Fibroblast of upper back skin (primary cell): ENCODE data around the gene AQP1.

Source experiments
- DNase-seq: peaks from one replicate; pipeline ENCODE4 v3.0.0-alpha.2; 2013

Gene AQP1

DNA sequence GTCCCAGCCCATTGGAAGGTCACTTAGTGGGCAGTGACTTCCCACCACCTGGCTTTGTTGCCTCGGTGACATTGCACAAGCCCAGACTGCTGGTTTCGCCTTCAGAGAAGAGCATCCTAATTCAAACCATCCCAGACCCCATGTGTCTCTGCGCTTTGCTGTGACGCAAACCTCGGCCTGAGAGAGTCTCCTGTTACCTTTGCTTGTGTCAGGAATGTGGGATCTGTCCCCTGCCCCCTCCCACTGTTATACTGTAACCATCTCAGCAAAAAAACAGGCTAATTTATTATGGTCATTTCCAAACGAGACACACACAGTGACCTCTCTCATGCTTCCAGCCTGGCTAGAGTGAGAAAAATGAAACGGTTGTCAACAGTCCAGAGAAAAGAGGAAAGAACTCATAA lies 25.0 kb upstream of the AQP1 start:
- peak; percentile 75 for DNase-seq

DNA sequence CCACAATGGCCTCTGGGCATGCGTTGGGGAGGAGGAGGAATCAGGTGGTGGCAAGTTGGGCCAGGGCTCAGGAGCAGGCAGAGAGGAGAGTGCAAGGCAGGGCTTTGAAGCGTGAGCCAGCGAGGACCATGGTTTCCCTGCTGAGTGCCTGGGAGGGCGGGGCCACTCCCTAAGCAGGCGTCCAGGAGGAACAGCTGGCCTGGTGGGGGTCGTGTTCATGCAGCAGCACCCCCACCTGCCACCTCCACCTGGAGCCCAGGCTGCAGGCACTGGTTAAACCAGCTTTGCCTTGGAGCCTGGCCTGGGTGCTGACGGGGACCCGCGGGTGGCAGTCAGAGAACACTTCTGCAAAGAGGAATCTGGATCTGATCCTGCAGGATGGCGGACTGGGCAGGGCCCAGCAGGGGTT lies 24.2 kb upstream of the AQP1 start:
- no peak for DNase-seq

DNA sequence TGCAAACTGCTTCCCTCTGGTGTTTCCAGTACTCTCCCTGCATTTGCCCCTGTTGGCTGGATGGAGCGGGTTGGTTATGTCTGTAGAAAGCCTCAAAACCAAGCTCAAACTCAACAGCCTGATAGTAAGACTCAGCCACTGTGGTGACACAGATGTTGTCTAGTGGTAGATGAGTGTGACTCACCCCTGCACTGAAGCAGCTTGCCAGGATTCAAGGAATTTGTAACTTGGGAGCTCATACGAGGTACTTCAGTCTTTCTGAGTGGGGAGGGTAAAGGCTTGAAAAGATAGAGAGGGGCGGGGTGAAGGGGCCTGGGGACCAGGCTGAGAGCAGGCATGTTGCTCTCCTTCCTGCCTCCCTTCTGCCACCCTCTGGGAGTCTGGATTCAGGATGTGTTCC lies 22.9 kb upstream of the AQP1 start:
- DNase-seq: peak; percentile 95

DNA sequence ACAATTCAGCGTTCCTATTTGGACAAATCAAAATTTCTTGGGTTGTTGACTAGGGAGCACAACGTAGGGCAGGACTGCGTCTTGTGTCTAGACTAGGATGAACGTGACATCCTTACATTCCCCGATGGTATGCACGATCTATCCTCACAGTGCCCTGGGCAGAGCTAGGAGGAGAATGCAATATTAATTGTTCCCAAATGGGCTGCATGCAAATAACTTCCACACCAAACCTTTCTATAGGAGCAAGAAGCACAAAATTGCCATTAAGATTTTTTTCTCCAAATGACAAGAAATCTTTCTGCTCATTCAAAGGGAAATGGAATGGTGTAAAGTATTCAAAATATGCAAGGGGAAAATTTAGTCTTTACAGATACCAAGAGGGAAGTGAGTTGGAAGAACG lies 21.4 kb upstream of the AQP1 start:
- DNase-seq: peak; percentile 41

DNA sequence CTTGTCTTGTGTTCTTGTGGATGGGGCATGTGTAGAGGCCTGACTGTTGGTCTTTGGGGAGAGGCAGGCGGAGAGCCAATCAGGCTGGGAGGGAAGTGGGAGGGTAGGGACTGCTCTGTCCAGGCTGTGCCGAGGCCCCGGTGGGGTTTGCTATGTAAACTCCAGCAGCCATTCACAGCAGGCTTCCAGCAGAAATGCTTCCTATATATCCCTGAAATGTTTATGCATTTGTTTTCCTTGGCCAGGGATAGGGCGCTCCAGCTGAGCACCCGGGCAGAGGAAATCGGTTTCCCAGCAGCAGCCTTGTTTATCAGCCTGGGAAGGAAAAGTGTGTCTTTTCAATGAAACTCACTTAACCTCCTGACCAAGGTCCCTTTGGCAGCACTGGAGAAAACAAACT lies 18.3 kb upstream of the AQP1 start:
- no peak for DNase-seq

DNA sequence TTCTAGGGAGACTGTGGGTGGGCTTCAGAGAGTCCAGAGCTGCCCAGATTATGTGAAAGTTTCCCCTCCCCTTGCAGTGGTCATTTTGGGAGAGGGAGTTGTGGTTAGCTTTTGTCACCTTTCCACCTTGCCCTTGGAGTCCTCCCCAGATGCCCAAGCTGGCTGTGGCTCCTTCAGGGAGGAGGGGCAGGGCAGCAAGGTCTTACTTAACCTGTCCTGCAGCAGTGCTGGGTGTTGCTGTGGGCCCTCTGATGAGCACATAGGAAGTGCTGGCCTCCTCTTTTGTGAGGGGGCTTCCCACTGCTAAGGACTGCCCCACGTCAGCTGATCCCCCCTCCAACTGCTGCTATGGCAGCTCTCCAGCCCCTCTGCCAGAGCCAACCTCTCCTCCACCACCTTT lies 17.6 kb upstream of the AQP1 start:
- DNase-seq: no peak

DNA sequence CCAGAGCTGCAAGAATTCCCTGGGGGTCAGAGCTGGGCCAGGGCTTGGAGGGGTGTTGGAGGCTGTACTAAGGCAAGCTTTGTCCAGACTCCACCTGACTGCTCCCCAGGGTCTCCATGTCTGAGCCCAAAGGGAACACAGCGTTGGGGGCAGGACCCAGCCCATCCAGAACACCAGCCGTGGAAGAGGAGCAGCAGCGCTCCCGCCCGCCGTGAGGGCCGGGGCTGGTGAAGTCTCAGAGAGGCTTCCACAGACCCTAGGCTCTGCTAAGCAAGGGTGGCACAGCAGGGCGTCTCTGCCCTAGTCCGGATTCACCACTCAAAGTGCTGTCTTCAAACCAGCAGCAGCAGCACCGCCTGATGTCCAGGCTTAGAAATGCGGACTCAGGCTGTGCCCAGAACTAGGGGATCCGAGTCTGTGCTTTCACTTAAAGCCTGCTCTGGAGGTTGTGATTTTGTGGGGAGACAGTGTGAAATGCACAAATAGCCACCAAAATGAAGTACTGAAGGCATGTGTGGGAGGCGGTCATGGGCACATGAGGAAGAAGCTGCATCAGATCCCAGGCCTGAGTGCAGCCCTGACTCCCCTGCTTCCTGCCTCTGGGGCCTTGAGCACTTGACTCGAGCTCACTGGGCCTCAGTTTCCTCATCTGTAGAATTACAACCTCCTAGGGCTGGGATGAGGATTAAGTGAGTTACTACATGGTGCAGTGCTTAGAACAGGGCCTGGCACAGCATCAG lies 16.6 kb upstream of the AQP1 start:
- no peak for DNase-seq

DNA sequence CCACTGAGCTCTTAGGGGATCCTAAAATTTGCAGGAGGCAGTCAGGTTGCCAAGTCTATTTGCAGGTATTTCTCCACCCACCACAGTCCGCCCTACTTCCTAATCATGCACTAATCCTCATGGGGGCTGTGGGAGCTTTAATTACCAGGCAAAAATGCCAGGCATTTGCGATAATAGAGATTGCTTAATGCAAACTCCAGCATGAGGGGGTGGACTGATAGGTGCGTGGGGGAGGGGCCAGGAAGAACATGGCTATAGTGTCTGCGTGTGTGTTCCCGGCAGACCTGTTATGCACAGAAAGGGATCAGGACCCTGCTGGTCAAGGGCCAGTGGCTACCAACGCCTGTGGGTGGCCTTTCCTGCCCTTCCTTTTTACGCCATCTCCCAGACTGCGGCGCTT lies 15.6 kb upstream of the AQP1 start:
- peak; percentile 32 for DNase-seq

DNA sequence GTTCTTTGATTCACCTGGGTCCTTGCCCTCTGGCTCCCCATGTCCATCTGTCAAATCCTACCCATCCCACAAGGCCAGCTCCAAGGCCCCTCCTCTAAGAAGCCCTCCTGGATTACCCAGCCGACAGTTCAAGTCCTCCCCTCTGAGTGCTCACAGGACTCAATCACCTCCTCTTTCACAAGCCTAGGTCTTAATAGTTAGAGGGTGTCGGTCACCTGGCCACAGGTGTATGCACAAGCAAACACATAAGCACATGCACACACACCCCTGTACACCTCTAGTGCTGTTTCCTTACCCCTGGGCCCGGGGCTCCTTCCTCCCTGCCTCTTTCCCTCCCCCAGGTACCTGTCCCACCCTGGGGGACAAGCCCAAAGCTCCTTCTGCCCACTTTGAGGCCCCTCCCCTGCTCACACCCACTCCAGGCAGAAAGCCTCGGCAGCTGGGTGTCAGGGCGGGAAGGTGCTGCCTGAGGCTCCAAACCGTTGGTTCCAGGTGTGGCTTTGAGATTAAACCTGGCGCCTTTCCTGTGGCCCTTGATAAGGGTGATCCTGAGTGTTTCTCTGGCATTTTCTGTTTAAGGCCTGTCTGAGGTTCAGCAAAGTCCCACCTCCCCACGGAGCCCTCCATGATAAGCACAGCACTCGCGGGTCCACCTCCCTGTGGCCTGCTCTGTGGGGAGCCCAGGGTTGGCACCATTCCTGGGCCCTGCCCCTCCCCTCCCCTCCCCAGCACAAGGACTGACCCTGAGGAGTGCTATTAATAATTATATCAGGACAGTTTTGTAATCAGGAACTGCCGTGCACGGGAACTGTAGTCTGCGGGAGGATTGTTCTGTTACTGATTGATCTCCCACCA lies 14.6 kb upstream of the AQP1 start:
- no peak for DNase-seq

DNA sequence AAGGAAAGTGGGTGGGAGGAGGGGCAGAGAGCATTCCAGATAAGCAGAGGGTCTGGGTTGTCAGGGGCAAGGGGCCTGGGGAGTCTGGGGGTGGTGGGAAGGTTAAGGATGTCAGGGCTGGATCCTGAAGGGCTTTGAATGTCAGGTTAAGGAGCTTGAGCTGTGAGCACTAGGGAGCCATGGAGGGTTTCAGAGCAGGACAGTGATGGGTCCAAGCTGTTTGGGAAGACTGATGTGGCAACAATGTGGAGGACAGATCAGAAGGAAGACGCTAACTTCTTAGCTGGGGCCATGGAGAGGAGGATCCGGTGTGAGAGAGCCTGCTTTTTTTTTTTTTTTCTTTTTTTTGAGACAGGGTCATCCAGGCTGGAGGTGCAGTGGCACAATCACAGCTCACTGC lies 13.9 kb upstream of the AQP1 start:
- DNase-seq: no peak

DNA sequence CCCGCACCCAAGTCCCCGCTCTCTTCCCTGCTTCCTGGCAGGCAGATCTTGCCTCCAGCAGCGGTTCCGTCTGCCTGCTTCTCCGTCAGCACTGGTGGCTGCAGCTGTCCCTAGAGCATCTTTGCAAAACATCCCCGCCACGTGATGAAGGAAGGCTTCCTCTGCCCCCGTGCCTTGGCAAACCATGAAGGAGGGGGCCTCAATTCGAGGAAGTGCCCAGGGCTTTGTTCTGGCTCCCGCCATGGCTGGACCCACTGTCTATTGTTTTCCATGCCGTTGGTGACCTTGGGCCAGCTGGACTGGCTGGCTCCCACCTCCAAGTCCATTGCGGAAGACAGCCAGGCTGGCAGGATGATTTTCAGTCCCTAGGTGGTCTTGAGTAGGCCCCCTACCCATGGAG lies 13.2 kb upstream of the AQP1 start:
- DNase-seq: no peak

DNA sequence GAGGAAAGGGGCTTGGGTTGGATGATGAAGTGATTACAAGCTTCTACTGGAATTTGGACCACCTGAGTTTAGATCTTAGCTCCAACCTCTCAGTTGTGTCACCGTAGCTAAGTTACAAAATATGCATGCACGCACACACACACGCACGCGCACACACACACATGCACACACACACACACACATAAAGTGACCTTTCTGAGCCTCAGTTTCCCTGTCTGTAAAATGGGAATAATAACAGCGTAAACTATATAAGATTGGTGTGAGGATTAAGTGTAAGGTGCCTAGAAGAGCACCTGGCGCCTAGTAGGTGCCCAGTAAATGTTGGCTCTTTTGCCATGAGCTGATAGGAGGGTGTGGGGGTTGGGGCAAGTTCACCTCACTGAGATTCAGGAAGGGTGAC lies 12.6 kb upstream of the AQP1 start:
- no peak for DNase-seq

DNA sequence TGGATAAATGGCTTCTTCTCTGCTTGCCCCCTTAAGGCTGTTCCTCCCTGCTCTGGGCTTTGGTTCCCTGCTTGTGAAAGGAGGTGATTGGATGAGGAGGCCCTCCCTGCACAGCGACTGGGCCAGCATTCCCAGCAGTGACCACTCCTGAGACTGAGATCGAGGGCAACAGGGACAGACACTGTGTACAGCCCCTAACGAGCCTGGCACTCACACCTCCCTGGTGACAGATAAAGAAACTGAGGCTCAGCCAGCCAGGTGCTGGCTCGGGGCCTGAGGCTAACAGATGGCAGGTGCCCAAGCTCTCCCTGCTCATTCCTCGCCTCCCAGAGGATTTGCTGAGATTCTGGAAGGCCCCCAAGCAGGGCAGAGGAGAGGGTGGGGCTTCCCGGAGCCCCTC lies 12.0 kb upstream of the AQP1 start:
- no peak for DNase-seq

DNA sequence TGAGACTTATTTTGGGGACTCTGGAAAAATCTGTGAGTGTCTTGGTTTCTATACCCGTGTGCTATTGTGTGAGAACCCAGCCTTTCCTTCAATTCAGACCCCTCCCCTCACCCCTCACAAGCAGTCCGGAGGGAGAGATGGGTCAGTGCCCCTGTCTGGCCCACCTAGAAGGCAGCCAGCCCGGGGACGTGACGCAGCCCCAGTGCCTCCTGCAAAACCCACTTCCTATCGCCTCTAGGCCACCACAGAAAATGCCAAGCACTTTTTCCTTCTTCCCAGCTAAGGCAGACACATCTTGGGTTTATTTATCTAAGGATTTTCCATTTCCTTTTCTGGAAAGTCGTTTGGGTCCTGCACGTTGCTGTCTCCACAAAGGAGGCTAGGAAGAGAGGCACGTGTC lies 11.6 kb upstream of the AQP1 start:
- no peak for DNase-seq

DNA sequence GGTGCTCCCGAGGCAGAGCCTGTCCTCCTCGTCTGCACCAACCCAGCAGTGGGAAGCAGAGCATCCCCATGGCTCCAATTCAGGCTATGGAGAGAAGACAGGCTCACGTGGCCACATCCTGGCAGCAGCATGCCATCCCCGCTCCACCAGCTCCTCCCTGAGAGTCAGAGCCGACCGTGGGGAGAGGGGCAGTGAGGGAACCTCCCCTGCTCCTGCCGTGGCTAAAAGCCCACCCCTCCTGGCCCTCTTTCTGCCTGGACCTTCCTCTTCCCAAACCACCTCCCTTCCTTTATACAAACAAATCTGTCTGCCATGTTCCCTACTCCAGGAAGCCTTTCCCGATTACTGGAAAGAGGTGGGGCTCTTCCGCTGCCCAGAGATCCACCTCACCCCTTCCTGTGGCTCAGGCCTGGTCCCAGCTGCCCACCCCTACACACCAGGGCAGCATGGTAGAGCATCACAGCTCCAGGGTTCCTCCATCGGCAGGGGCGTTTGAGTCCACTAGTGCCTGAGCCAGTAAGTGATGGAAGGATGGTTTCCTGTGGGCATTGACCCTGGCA lies 10.8 kb upstream of the AQP1 start:
- DNase-seq: no peak

DNA sequence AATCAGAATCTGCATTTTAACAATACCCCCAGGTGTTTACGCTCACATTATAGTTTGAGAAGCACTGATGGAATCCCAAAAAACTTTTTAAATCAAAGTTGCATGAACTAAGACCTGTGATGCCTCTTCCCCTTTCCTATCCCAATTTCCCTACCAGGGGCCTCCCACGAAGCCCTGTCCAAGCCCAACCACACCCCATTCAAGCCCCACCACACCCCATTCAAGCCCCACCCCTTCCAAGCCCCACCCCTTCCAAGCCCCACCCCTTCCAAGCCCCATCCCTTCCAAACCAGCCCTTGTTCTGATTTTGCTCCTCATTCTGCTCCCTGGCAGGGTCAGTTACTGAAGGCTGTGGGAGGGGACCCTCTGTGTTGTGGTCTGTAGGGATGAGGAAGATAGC lies 9.8 kb upstream of the AQP1 start:
- DNase-seq: no peak

DNA sequence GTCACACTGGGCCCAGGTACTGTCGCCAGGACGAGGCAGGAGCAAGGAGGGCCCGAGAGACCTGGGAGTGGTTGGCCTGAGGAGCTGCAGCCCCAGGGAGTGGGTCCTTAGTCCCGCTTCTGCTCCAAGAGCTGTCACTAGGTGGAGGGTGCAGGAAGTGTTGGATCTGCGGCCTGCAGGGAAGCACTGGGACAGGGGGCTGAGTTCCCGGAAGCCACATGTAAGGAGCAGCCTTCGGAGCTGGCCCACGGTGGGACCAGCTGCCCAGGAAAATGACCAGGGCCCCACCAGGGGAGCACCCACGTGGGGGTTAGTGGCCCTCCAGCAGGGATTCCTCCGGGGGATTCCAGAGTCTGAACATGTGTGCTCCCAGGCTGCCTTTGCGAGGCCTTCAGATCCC lies 9.2 kb upstream of the AQP1 start:
- no peak for DNase-seq

DNA sequence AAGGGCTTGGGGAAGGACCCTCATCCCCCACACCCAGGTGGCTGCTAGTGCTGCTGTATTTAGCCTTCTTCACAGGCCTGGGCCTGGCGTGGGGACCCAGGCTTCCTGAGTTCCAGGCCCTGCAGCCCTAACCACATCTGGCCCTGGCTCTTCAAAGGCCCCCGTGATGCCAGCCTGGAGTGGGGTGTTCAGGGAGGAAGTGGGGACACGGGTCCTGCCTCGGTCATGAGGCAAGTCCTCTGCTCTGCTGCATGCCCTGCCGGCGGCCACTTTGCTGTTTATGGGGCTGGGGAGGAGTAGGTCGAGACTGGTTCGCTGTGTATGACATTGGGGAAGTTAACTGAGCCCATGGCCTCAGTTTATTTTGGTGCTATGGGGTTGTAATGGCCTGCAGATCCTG lies 8.5 kb upstream of the AQP1 start:
- DNase-seq: no peak

DNA sequence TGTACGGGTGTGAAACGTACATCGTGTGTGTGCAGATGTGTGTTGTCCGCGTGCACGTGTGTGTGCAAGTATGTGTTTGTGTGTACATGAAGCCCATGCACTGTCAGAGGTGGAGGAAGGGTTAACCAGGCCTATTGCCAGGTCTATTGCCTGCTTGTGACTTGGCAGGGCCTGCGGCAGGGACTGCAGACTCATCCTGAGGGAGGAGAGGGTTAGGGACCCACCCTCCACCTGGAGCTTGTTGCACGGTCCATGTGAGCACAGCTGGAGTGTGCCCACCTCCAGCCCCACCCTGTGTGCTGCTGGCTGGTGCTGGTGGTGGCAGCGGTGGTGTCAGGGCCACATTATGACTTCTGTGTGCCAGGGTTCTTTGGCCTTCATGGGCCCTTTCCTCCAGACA lies 7.1 kb upstream of the AQP1 start:
- no peak for DNase-seq

DNA sequence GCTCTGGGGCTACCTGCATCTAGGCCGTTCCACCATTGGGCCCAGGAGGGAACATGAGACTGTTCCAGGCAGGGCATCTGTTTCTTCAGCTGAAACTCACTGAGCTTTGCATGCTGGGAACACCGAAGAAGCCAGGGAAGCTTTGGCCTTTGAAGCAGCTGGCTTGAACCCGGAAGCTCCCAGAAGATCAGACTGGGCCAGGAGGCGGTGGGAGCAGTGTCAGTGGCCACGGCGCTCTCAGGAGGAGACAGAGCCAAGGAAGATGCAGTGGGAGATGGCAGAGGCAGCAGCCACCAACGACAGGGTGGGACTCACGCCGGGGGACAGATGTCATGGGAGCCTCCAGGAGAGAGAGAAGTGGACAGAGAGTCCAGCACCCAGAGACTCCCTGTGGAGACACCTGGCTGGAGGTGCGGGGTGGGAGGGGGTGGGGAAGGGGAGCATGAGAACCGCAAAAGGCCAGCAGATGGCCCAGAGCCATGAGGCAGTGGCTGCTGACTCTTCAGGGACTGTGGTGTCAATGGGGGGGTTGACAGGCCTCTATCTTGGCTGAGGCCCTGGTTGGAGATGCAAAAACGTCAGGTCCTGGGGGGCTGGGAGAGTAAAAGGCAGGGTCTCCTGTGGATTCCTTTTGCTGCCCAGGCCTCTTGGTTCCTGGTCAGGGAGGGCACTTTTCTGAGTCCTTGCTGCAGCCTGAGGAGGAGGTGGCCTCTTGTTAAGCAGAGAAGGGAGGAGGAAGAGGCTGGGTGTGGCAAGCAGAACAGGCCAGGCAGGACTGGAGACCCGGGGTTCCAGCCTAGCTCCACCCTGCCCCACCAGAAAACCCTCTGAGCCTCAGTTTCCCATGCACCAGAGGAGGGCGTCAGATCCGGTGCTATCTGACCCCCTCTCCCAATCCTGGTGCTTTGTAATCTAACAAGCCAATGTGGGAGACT lies 6.3 kb upstream of the AQP1 start:
- no peak for DNase-seq

DNA sequence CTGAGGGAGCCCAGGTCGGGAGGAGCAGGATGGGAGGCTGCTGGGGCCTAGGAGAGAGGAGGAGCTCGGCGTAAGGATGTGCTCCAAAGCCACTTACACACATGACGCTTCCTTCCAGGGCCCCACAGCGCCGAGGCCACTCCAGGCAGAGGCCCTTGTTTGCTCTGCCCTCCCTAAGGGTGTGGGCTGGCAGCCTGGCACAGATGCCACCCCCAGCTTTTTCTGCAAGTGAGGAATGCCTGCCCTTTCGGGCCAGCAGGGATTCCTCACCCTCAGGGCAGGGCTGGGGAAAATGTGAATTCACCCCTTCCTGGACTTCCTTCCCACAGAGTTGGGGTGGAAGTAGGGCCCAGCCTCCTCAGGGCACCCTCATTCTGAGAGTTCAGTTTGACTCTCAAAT lies 5.6 kb upstream of the AQP1 start:
- DNase-seq: no peak

DNA sequence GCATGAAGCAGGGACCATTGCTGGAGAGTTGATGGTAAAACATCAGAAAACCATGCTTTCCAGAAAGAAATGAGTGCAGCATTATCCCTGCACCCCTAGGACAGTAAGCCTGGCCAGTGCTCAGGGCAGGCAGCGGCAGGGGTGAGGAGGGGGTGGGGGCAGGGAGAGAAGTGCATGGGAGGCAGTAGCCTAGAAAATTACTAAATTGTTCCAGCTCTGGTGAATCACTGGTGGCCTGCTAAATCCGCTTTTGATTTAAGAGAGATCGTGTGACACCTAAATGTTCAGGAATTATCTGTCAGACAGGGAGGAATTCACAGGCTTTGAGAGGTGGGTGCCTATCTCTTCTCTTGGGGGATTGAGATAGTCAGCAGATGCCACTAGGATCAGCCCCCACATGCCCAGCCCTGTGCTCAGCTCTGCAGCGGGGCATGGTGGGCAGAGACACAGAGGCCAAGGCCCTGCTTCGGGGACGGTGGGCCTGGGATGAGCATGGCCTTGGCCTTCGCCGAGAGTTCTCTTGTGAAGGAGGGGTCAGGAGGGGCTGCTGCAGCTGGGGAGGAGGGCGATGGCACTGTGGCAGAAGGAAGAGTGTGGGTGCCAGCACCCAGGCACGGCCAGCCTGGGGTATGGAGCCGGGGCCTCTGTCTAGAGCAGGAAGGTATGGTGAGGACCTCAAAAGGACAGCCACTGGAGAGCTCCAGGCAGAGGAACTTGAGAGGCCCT lies 5.0 kb upstream of the AQP1 start:
- DNase-seq: peak; percentile 72
